H1 (cell line): ENCODE data around the gene ARL6IP4. TPM values are rescaled to one million over a fixed set of nuclear protein-coding genes. Genes with fewer than 3 reads are reported as not detected.

Source experiments
- CTCF ChIA-PET: fragments of 300-600 bp; sonication (Branson Sonifier 250); formaldehyde crosslinking; loops from one replicate; lab custom pipeline; 2021; ENCODE audit not compliant: partially characterized antibody; lab: Charles Lee
- POLR2A ChIA-PET: fragments of 300-600 bp; sonication (Branson Sonifier 250); formaldehyde crosslinking; loops from one replicate; lab custom pipeline; 2021; ENCODE audit warnings: inconsistent platforms; ENCODE audit not compliant: partially characterized antibody; lab: Charles Lee
- DNase-seq, 2 experiments: peaks; one replicate each; pipeline versions ENCODE4 v3.0.0 to v3.0.0-alpha.2; 2010 to 2022; ENCODE audit warnings: low spot score in 2 of 2, low read depth in 1 of 2, mixed read lengths in 1 of 2
- FAIRE-seq: peaks from 2 replicates; lab custom pipeline; 2011; peaks lifted over from hg19 to GRCh38; lab: Jason Lieb, UNC
- H2AFZ ChIP-seq: 2 replicates; pipeline ENCODE4 v1.8.1; 2012; ENCODE audit warnings: low read length, inconsistent platforms
- H2AK5ac ChIP-seq: 2 replicates; pipeline ENCODE4 v1.6.1; 2013; ENCODE audit warnings: low read depth, low read length
- H2BK120ac ChIP-seq: replicated peaks from 2 replicates; pipeline ENCODE3; 2013; ENCODE audit warnings: low read depth, low read length, inconsistent platforms
- H2BK12ac ChIP-seq: 2 replicates; pipeline ENCODE4 v1.6.1; 2013; ENCODE audit warnings: low read depth, low read length
- H2BK15ac ChIP-seq: 2 replicates; pipeline ENCODE4 v1.6.1; 2013; ENCODE audit warnings: low read length
- H2BK20ac ChIP-seq: 2 replicates; pipeline ENCODE4 v1.6.1; 2013; ENCODE audit warnings: low read length
- H2BK5ac ChIP-seq: 2 replicates; pipeline ENCODE4 v1.6.1; 2013; ENCODE audit warnings: low read depth, low read length
- H3K14ac ChIP-seq: 2 replicates; pipeline ENCODE4 v1.6.1; 2013; ENCODE audit warnings: inconsistent platforms; ENCODE audit not compliant: insufficient read length
- H3K18ac ChIP-seq: 2 replicates; pipeline ENCODE4 v1.6.1; 2013; ENCODE audit warnings: low read length; ENCODE audit errors: extremely low read depth
- H3K23ac ChIP-seq: 2 replicates; pipeline ENCODE4 v1.6.1; 2013; ENCODE audit warnings: inconsistent platforms; ENCODE audit not compliant: insufficient read length
- H3K23me2 ChIP-seq: 2 replicates; pipeline ENCODE4 v1.6.1; 2013; ENCODE audit warnings: low read depth, low read length
- H3K27ac ChIP-seq: 2 replicates; pipeline ENCODE4 v1.6.1; 2011; ENCODE audit warnings: low read depth, low read length, inconsistent platforms
- H3K27me3 ChIP-seq, 4 experiments: replicated peaks in 1 of 4; 1 replicate in 1 of 4; 2 replicates in 3 of 4; pipeline versions ENCODE4 v1.6.1 to v1.8.1; 2011 to 2013; ENCODE audit warnings: low read length in 3 of 4, mild to moderate bottlenecking in 3 of 4, inconsistent platforms in 2 of 4, mixed read lengths in 2 of 4, moderate library complexity in 1 of 4; ENCODE audit not compliant: control insufficient read depth in 3 of 4, insufficient read depth in 3 of 4; ENCODE audit errors: extremely low read depth in 1 of 4
- H3K36me3 ChIP-seq, 4 experiments: 2 replicates each; pipeline versions ENCODE4 v1.6.1 to v1.8.1; 2011 to 2013; ENCODE audit warnings: mild to moderate bottlenecking in 4 of 4, low read length in 3 of 4, moderate library complexity in 2 of 4, control low read depth in 1 of 4, inconsistent platforms in 1 of 4; ENCODE audit not compliant: insufficient read depth in 4 of 4, control insufficient read depth in 2 of 4
- H3K4ac ChIP-seq: replicated peaks from 2 replicates; pipeline ENCODE3; 2013; ENCODE audit warnings: low read length, low read depth, mixed read lengths, inconsistent platforms; ENCODE audit not compliant: insufficient read length
- H3K4me1 ChIP-seq, 4 experiments: replicated peaks in 1 of 4; 1 replicate in 1 of 4; 2 replicates in 3 of 4; pipeline versions ENCODE4 v1.6.1 to v1.8.1; 2011 to 2013; ENCODE audit warnings: low read length in 3 of 4, inconsistent platforms in 2 of 4, mixed read lengths in 1 of 4; ENCODE audit not compliant: insufficient read depth in 4 of 4, control insufficient read depth in 3 of 4
- H3K4me2 ChIP-seq, 2 experiments: 2 replicates each; pipeline versions ENCODE4 v1.6.1 to v1.8.1; 2011 to 2013; ENCODE audit warnings: low read depth in 2 of 2, low read length in 2 of 2, control low read depth in 1 of 2, inconsistent platforms in 1 of 2, mild to moderate bottlenecking in 1 of 2; ENCODE audit not compliant: insufficient read depth in 1 of 2
- H3K4me3 ChIP-seq, 4 experiments: fragments of 200-600, 300-600 bp in 1 of 4; sonication (generic), shearing (Covaris generic), sonication (Bioruptor Twin) in 1 of 4; 2 replicates each; pipeline versions ENCODE4 v1.5.1 to v1.8.1; 2011 to 2016; ENCODE audit warnings: low read length in 4 of 4, low read depth in 3 of 4, control low read depth in 2 of 4, inconsistent platforms in 2 of 4, mild to moderate bottlenecking in 2 of 4, mixed read lengths in 1 of 4, moderate library complexity in 1 of 4; ENCODE audit not compliant: insufficient read depth in 2 of 4; ENCODE audit errors: extremely low read depth in 1 of 4
- H3K56ac ChIP-seq: replicated peaks from 2 replicates; pipeline ENCODE3; 2013; ENCODE audit warnings: low read depth, mild to moderate bottlenecking, mixed read lengths, low read length, inconsistent platforms; ENCODE audit not compliant: insufficient read length
- H3K79me1 ChIP-seq: 2 replicates; pipeline ENCODE4 v1.6.1; 2013; ENCODE audit warnings: low read depth, low read length, control low read depth
- H3K79me2 ChIP-seq, 2 experiments: 2 replicates each; pipeline versions ENCODE4 v1.6.1 to v1.8.1; 2012 to 2013; ENCODE audit warnings: low read length in 2 of 2, mild to moderate bottlenecking in 2 of 2, inconsistent platforms in 1 of 2; ENCODE audit not compliant: insufficient read depth in 2 of 2, control insufficient read depth in 1 of 2
- H3K9ac ChIP-seq, 4 experiments: replicated peaks in 1 of 4; 1 replicate in 1 of 4; 2 replicates in 3 of 4; pipeline versions ENCODE4 v1.6.1 to v1.8.1; 2011 to 2013; ENCODE audit warnings: low read depth in 3 of 4, low read length in 3 of 4, control low read depth in 2 of 4, mild to moderate bottlenecking in 2 of 4, moderate library complexity in 2 of 4, inconsistent platforms in 1 of 4; ENCODE audit errors: extremely low read depth in 1 of 4
- H3K9me3 ChIP-seq, 2 experiments: 2 replicates each; pipeline versions ENCODE4 v1.6.1 to v1.8.1; 2012 to 2013; ENCODE audit warnings: mild to moderate bottlenecking in 2 of 2, moderate library complexity in 2 of 2, control low read depth in 1 of 2, inconsistent platforms in 1 of 2, low read depth in 1 of 2, low read length in 1 of 2, mixed read lengths in 1 of 2; ENCODE audit not compliant: insufficient read depth in 2 of 2
- H4K20me1 ChIP-seq, 2 experiments: replicated peaks in 1 of 2; 2 replicates each; pipeline versions ENCODE3 to v1.8.1; 2011 to 2013; ENCODE audit warnings: inconsistent platforms in 2 of 2, low read length in 2 of 2, mild to moderate bottlenecking in 1 of 2; ENCODE audit not compliant: insufficient read depth in 2 of 2, control insufficient read depth in 1 of 2
- H4K5ac ChIP-seq: 2 replicates; pipeline ENCODE4 v1.6.1; 2013; ENCODE audit warnings: low read length, low read depth, mixed read lengths, inconsistent platforms; ENCODE audit not compliant: insufficient read length
- H4K8ac ChIP-seq: 2 replicates; pipeline ENCODE4 v1.8.0; 2013; ENCODE audit warnings: mild to moderate bottlenecking, moderate library complexity, low read length, inconsistent platforms; ENCODE audit not compliant: insufficient read depth; ENCODE audit errors: extremely low read depth
- H4K91ac ChIP-seq: replicated peaks from 2 replicates; pipeline ENCODE3; 2013; ENCODE audit warnings: low read length, mixed read lengths, inconsistent platforms; ENCODE audit not compliant: insufficient read length
- ASH2L ChIP-seq: fragments of 200-600, 300-600 bp; sonication (generic); IDR thresholded peaks from one replicate; pipeline ENCODE4 v1.7.1; 2017; ENCODE audit warnings: low read length
- BACH1 ChIP-seq: IDR thresholded peaks from 2 replicates; pipeline ENCODE4 v1.6.1; 2012; ENCODE audit warnings: low read length, improper control_type of control experiment
- CEBPB ChIP-seq: IDR thresholded peaks from 2 replicates; pipeline ENCODE4 v1.6.1; 2012; ENCODE audit warnings: low read depth, low read length
- CHD1 ChIP-seq: IDR thresholded peaks from 2 replicates; pipeline ENCODE4 v1.6.1; 2012; ENCODE audit warnings: low read depth, low read length, improper control_type of control experiment
- CTCF ChIP-seq, 3 experiments: IDR thresholded peaks; 1 replicate in 2 of 3; 2 replicates in 1 of 3; pipeline versions ENCODE4 v1.5.1 to v1.6.1; 2011; ENCODE audit warnings: low read length in 3 of 3, mild to moderate bottlenecking in 3 of 3, inconsistent platforms in 2 of 3, low read depth in 1 of 3, moderate library complexity in 1 of 3; ENCODE audit not compliant: insufficient read depth in 1 of 3; ENCODE audit errors: control extremely low read depth in 1 of 3
- FOSL1 ChIP-seq: IDR thresholded peaks from 2 replicates; pipeline ENCODE4 v1.6.1; 2011; ENCODE audit warnings: mild to moderate bottlenecking, low read depth, low read length, moderate library complexity; ENCODE audit not compliant: insufficient read depth
- PHF8 ChIP-seq: fragments of 200-600 bp; sonication (generic); conservative IDR thresholded peaks from 2 replicates; pipeline ENCODE4 v1.7.1; 2012; ENCODE audit warnings: low read depth, mild to moderate bottlenecking, inconsistent platforms, low read length, moderate library complexity
- USF2 ChIP-seq: IDR thresholded peaks from 2 replicates; pipeline ENCODE4 v1.6.1; 2011; ENCODE audit warnings: low read length, improper control_type of control experiment
- WGBS, 2 experiments: shearing (Covaris generic) in 1 of 2; methylation state at CpG; one replicate each; pipeline versions ENCODE4 v1.1.6 to v1.1.7; 2013 to 2015; ENCODE audit warnings: low lambda C conversion rate in 2 of 2, mixed read lengths in 2 of 2, inconsistent platforms in 1 of 2, low coverage in 1 of 2, missing lambda C conversion rate in 1 of 2; ENCODE audit not compliant: insufficient replicate concordance in 2 of 2, insufficient coverage in 1 of 2, insufficient read length in 1 of 2; ENCODE audit errors: extremely low coverage in 1 of 2, missing lambda C conversion rate in 1 of 2; 5-methylcytosine and 5-hydroxymethylcytosine counted together
- polyA plus RNA-seq, 7 experiments: library from polyadenylated mRNA; depleted of rRNA in 3 of 7; stranded (reverse) in 5 of 7; unstranded in 2 of 7; fragments of >200 nt in 5 of 7; fragments of 200-250 nt in 2 of 7; gene quantifications; 1 replicate in 5 of 7; 2 replicates in 1 of 7; 4 replicates in 1 of 7; pipeline versions ENCODE4 v1.2.1 to v1.2.3, GENCODE V29; 2011 to 2013; ENCODE audit warnings: missing spikeins in 2 of 7, mixed read lengths in 2 of 7
- total RNA-seq: library from RNA; stranded (reverse); fragmentation: NEBNext Ultra II Directional; extraction: Animal tissue kit (Norgen Biotek cat#: 25700); gene quantifications from 2 replicates; pipeline ENCODE4 v1.2.1, GENCODE V29; 2021

Gene ARL6IP4
- total and polyA plus RNA-seq, 2 of the 8 experiments (the other 6 are each of a cell fraction or from before 2014, with no cell fraction given): 76.4 to 109 TPM

GRCh38 chr12:122997343-122998250 lies 17.1 kb downstream of the ARL6IP4 start:
- WGBS, 2 experiments: 86% methylated on average over 24 of the region's 25 CpGs; no CpG with 5 or more reads in 1 of the 2 experiments
- POLR2A ChIA-PET: interaction anchor here (1.0 kb wide), 1 partner anchor 18 kb away, joined by 4 read pairs; the partner anchor contains the start of gene ARL6IP4
- Histone ChIP-seq H3K36me3 (no peaks in the 10 kb centered on the region), H2BK20ac (no peak overlapping the region), H3K18ac (no peak overlapping the region), H3K4me3 (no peak overlapping the region), H3K23ac (no peak overlapping the region), H2BK15ac (no peak overlapping the region), H2BK120ac (no peak overlapping the region), H3K27ac (no peak overlapping the region), H3K4me1 (no peaks in the 10 kb centered on the region), H3K23me2 (no peaks in the 10 kb centered on the region), H4K91ac (no peak overlapping the region), H2BK12ac (no peak overlapping the region), H3K27me3 (no peaks in the 10 kb centered on the region), H3K4ac (no peak overlapping the region), H3K56ac (no peak overlapping the region), H2AFZ (no peak overlapping the region), H4K5ac (no peak overlapping the region), H3K79me1 (no peaks in the 10 kb centered on the region), H2AK5ac (no peak overlapping the region), H4K20me1 (no peaks in the 10 kb centered on the region), H3K9ac (no peak overlapping the region), H3K14ac (no peak overlapping the region), H3K4me2 (no peak overlapping the region), H4K8ac (peak overlapping the region; percentile 57; the same call in 1 of the 2 replicates), H3K9me3 (no peaks in the 10 kb centered on the region), H3K79me2 (no peaks in the 10 kb centered on the region), H2BK5ac (peak overlapping the region; percentile 8; the same call in 1 of the 2 replicates)
- CTCF ChIA-PET: interaction anchor here (0.5 to 2.1 kb wide), 9 partner anchors 8 to 306 kb away, joined by 3 to 5 read pairs (median 3); partner anchors contain the start of gene OGFOD2
- DNase-seq (no peak), FAIRE-seq (no peak)
- no peak for TF ChIP-seq USF2
- no peak for TF ChIP-seq CEBPB
- no peak for TF ChIP-seq CTCF (IDR thresholded peaks at IDR 0.05; ENCODE audit: control extremely low read depth in 1 of 3, insufficient read depth in 1 of 3, low read depth in 1 of 3, low read length in 3 of 3)
- TF ChIP-seq FOSL1: no peak
- TF ChIP-seq BACH1: no peak
- no peak for TF ChIP-seq ASH2L
- no peak for TF ChIP-seq CHD1
- TF ChIP-seq PHF8: no peak
